Astrocyte of the spinal cord (primary cell): ENCODE measurements around the gene ARL13B.

Experiments
- DNase-seq: peaks from one replicate; pipeline ENCODE4 v3.0.0; 2011; ENCODE audit warnings: low read depth, low spot score
- H3K4me3 ChIP-seq: 2 replicates; pipeline ENCODE4 v1.5.1; 2011; ENCODE audit warnings: low read depth, mild to moderate bottlenecking, low read length, moderate library complexity
- CTCF ChIP-seq: IDR thresholded peaks from 2 replicates; pipeline ENCODE4 v1.5.1; 2012; ENCODE audit warnings: low read depth, mild to moderate bottlenecking, low read length, inconsistent platforms
- in situ Hi-C: cut with HindIII; loops from 2 replicates; pipeline ENCODE4 v1.10.0; 2017; ENCODE audit warnings: low sequenced_read_pairs

ARL13B gene

GRCh38 chr3:94081884-94082283 is 101.9 kb downstream of the ARL13B start:
- no peak overlapping the region for H3K4me3 ChIP-seq
- TF ChIP-seq CTCF: no peak
- DNase-seq: no peak
- in situ Hi-C loops: no loop called here

- no peak for TF ChIP-seq CTCF
- in situ Hi-C loops: no loop called here
Measured at GRCh38 chr3:94082391-94082937, 102.5 kb downstream of the ARL13B start.

GRCh38 chr3:94083261-94083660 is 103.3 kb downstream of the ARL13B start:
- no peak for DNase-seq
- no peak for TF ChIP-seq CTCF
- in situ Hi-C loops: no loop called here
- no peak overlapping the region for H3K4me3 ChIP-seq

More at GRCh38 chr3:94082391-94082937, 102.5 kb downstream of the ARL13B start:
- no peak for DNase-seq
- H3K4me3 ChIP-seq: no peak overlapping the region

- H3K4me3 ChIP-seq: no peak overlapping the region
- in situ Hi-C loops: no loop called here
- DNase-seq: no peak
- no peak for TF ChIP-seq CTCF
Measured at GRCh38 chr3:94089126-94089525, 109.2 kb downstream of the ARL13B start.

GRCh38 chr3:94092086-94092485 is 112.1 kb downstream of the ARL13B start:
- in situ Hi-C loops: no loop called here
- H3K4me3 ChIP-seq: no peak overlapping the region
- no peak for TF ChIP-seq CTCF
- no peak for DNase-seq

- in situ Hi-C loops: no loop called here
- TF ChIP-seq CTCF: no peak
- DNase-seq: no peak
- H3K4me3 ChIP-seq: no peak overlapping the region
Measured at GRCh38 chr3:94093151-94093550, 113.2 kb downstream of the ARL13B start.

GRCh38 chr3:94095111-94095510 is 115.2 kb downstream of the ARL13B start:
- no peak for TF ChIP-seq CTCF
- in situ Hi-C loops: no loop called here
- no peak for DNase-seq
- no peak overlapping the region for H3K4me3 ChIP-seq
